GM12865 (cell line): ENCODE results near the gene CLEC17A.
"Not testable (repeated sequence)": the region's sequence is repeated elsewhere in the genome, so short reads cannot be mapped to it uniquely, and the experiment has no call there.

ENCODE experiments used
- DNase-seq: peaks from one replicate; pipeline ENCODE4 v3.0.0; 2010; ENCODE audit warnings: low read depth
- H3K4me3 ChIP-seq: 2 replicates; pipeline ENCODE4 v1.5.1; 2011; ENCODE audit warnings: mild to moderate bottlenecking, low read depth, low read length, control low read depth
- CTCF ChIP-seq: IDR thresholded peaks from 2 replicates; pipeline ENCODE4 v1.5.1; 2011; ENCODE audit warnings: low read length, control low read depth, low read depth, inconsistent platforms; ENCODE audit not compliant: insufficient read depth; ENCODE audit errors: missing control alignments

Gene CLEC17A

GRCh38 chr19:14599548-14600147 is 16.8 kb downstream of the CLEC17A start:
- no peak for DNase-seq
- TF ChIP-seq CTCF, result no peak

GRCh38 chr19:14603990-14604387 is 21.1 kb downstream of the CLEC17A start:
- TF ChIP-seq CTCF, result no peak
- H3K4me3 ChIP-seq, result no peak overlapping the region
- DNase-seq, result peak; percentile 92

More at GRCh38 chr19:14599548-14600147, 16.8 kb downstream of the CLEC17A start:
- no peak overlapping the region for H3K4me3 ChIP-seq

- no peak overlapping the region for H3K4me3 ChIP-seq
- TF ChIP-seq CTCF, result no peak
- DNase-seq, result no peak
Observed at GRCh38 chr19:14606627-14607026, 23.7 kb downstream of the CLEC17A start.

- DNase-seq, result no peak
- no peak for TF ChIP-seq CTCF
- H3K4me3 ChIP-seq, result no peak overlapping the region
Observed at GRCh38 chr19:14611051-14611450, 28.2 kb downstream of the CLEC17A start.

GRCh38 chr19:14612242-14612641 is 29.4 kb downstream of the CLEC17A start:
- not testable (repeated sequence) for DNase-seq, H3K4me3 ChIP-seq

- H3K4me3 ChIP-seq, result no peak overlapping the region
- no peak for DNase-seq
- no peak for TF ChIP-seq CTCF
Observed at GRCh38 chr19:14612657-14613056, 29.8 kb downstream of the CLEC17A start.

GRCh38 chr19:14613399-14614098 is 30.7 kb downstream of the CLEC17A start:
- DNase-seq, H3K4me3 ChIP-seq: not testable (repeated sequence)

GRCh38 chr19:14614099-14614412 is 31.2 kb downstream of the CLEC17A start:
- peak; percentile 24 for DNase-seq
- TF ChIP-seq CTCF, result no peak
- no peak overlapping the region for H3K4me3 ChIP-seq
